HCT116 (cell line): ENCODE measurements around the gene ATM.

Experiments
- EZH2 ChIP-seq: fragments of 200-600 bp; sonication (generic); IDR thresholded peaks from 2 replicates; pipeline ENCODE4 v1.6.1; 2017; ENCODE audit warnings: antibody characterized with exemption, mixed run types
- POLR2A ChIP-seq: IDR thresholded peaks from 2 replicates; pipeline ENCODE4 v1.7.0; 2011; ENCODE audit warnings: borderline replicate concordance; ENCODE audit not compliant: insufficient read depth, insufficient read length; ENCODE audit errors: extremely low read depth
- RAD21 ChIP-seq: IDR thresholded peaks from 2 replicates; pipeline ENCODE4 v1.6.1; 2012; ENCODE audit warnings: low read depth, mild to moderate bottlenecking
- SP1 ChIP-seq: IDR thresholded peaks from 2 replicates; pipeline ENCODE4 v1.6.1; 2012; ENCODE audit warnings: low read depth
- TF ChIP-seq, protein P1 (sequence below), 3 experiments: fragments of 200-600 bp in 1 of 3; sonication (generic) in 1 of 3; IDR thresholded peaks in 2 of 3; conservative IDR thresholded peaks in 1 of 3; 2 replicates each; pipeline ENCODE4 v1.5.1; 2012 to 2017; ENCODE audit warnings: low read depth in 2 of 3, low read length in 2 of 3, antibody characterized with exemption in 1 of 3, borderline replicate concordance in 1 of 3, control low read depth in 1 of 3, mild to moderate bottlenecking in 1 of 3, mixed read lengths in 1 of 3, mixed run types in 1 of 3, moderate library complexity in 1 of 3; ENCODE audit not compliant: insufficient read depth in 1 of 3

DNA sequence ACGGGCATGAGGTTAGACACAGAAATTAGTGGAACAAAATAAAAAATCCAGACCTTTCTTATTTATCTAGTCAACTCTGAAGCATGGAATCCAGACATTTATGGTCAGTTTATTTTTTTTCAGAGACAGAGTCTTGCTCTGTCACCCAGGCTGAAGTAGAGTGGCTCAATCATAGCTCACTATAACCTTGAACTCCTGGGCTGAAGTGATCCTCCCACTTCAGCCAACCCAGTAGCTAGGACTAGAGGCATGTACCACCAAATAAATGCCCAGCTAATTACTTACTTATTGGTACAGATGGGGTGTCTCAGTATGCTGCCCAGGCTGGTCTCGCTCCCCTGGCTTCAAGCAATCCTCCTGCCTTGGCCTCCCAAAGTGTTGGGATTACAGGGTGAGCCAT lies 9.1 kb upstream of the ATM start:
- TF ChIP-seq POLR2A (no peak), RAD21 (no peak), SP1 (no peak), EZH2 (no peak)
- TF ChIP-seq, protein P1, sequence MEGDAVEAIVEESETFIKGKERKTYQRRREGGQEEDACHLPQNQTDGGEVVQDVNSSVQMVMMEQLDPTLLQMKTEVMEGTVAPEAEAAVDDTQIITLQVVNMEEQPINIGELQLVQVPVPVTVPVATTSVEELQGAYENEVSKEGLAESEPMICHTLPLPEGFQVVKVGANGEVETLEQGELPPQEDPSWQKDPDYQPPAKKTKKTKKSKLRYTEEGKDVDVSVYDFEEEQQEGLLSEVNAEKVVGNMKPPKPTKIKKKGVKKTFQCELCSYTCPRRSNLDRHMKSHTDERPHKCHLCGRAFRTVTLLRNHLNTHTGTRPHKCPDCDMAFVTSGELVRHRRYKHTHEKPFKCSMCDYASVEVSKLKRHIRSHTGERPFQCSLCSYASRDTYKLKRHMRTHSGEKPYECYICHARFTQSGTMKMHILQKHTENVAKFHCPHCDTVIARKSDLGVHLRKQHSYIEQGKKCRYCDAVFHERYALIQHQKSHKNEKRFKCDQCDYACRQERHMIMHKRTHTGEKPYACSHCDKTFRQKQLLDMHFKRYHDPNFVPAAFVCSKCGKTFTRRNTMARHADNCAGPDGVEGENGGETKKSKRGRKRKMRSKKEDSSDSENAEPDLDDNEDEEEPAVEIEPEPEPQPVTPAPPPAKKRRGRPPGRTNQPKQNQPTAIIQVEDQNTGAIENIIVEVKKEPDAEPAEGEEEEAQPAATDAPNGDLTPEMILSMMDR (IDR thresholded peaks at IDR 0.05 in 2 of 3, conservative IDR thresholded peaks at IDR 0.05 in 1 of 3; ENCODE audit: borderline replicate concordance in 1 of 3, insufficient read depth in 1 of 3, low read depth in 2 of 3, low read length in 2 of 3), result no peak
